GM19025 (cell line): ENCODE results near the gene SLC22A23.

Source experiments
- ATAC-seq: cut with Tn5 transposase; IDR thresholded peaks from one replicate; pipeline ENCODE4 v1.9.1; 2021; ENCODE audit warnings: mild to moderate bottlenecking, low read depth, moderate library complexity; ENCODE audit not compliant: unreplicated experiment

SLC22A23 gene

DNA sequence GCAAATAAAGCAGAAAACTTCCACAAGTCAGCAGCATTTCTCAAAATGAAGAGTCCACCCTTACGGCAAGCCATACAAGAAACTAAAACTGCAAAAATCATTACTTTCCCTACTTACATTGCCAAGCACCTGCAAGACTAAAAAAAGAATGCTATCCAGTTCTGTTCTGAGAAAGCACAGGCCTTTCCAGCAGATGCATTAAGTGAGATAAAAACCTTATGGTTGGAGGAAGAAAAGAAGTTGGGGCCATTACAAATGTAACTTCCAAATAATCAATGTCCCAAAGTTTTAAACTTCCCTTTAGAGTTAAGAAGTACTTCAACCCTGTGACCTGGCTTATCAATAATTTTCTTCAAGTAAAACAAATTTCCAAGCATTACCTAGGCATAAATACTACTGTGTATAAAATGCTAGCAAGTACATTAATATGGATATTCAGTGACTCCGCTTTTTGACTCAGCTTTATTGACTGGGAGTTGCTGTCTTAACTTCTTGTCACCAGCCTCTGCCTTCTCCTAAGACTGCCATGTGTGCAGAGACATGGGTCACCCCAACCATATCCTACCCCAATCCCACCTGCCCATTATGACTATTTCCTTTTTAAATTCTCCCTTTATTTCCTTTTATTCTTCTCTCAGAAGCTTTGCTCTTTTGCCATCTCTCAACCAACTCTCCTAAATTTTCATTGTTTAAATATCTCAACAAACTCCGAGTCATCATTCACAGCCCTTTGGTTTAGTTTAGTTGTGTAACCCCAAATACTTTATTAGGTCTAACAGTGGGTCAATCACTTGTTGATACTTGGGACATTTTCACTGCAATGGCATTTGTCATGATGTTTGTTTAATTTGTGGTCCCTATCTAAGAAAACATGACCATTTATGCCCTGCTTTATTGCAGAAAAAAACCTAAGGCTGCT lies 49.7 kb downstream of the SLC22A23 start:
- no peak for ATAC-seq

DNA sequence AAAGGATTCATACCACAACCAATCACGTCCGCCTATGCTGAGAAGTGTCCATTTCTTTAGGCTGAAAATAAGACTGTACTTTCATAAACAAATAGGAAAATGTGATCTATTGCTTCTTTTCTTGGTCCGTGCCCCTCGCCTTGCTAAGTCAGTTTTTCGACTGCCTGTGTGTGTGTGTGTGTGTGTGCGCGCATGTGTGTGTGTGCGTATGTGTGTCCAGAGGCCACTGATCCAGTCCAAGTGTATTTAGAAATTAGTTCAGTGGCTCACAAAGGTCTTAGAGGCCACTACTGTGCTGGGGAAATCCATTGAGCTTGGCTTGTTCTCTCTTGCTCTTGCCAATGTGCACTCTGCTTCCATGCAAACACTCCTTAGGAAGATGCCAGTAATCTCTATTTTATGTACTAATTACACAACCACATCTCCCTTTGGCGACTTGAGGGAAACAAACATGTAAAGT lies 50.5 kb downstream of the SLC22A23 start:
- no peak for ATAC-seq

DNA sequence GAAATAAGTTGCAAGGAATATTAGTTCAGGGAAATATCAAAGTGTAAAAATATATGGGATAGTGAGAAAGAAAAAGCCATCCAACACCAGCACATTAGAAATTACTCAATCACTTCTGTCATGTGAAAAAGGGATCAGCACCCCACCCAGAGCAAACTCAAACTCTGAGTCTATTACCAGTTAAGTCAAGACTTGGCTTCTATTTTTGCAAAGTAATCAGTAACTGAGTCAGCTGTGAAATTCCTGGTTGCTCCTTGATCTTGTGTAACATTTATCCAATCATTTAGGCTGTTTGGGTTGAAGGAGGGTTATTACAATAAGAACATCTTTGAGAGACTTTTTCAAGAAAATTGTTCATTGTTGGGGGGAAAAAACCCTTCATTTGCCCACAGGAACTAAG lies 51.2 kb downstream of the SLC22A23 start:
- no peak for ATAC-seq

DNA sequence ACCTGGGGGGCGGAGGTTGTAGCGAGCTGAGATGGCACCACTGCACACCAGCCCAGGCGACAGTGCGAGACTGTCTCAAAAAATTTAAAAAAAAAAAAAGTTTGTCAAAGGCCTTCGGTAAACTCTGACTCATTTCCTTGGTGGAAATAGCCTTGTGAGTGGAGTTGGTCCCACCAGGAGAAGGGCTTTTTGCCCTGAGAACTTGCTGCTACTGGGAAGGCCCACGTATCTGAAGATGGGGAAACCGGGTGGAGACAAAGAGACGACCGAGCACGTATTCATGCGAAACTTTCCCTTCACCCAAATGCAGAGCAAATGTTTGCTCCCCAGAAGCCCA lies 51.7 kb downstream of the SLC22A23 start:
- ATAC-seq, result no peak

GRCh38 chr6:3403238-3404173 lies 53.3 kb downstream of the SLC22A23 start:
- no peak for ATAC-seq

GRCh38 chr6:3402310-3403237 lies 54.3 kb downstream of the SLC22A23 start:
- no peak for ATAC-seq

DNA sequence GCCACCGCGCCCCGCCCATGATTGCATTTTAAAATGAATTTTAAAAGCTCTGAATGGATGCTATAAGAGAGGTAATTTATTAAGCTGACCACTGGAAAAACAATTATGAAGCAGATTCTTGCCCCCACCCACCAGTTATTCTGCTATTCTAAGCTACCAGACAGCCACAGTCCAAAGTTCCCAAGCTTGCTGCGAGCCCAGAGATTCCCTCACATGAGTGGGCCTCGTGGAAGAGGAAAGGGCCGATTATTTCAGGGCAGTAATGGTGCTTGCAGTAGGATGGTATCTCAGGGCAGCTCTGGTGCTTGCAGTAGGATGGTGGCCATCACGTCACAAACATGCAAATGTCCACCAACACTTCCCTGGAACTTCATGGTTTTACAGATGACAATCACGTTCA lies 56.7 kb downstream of the SLC22A23 start:
- ATAC-seq, result no peak

DNA sequence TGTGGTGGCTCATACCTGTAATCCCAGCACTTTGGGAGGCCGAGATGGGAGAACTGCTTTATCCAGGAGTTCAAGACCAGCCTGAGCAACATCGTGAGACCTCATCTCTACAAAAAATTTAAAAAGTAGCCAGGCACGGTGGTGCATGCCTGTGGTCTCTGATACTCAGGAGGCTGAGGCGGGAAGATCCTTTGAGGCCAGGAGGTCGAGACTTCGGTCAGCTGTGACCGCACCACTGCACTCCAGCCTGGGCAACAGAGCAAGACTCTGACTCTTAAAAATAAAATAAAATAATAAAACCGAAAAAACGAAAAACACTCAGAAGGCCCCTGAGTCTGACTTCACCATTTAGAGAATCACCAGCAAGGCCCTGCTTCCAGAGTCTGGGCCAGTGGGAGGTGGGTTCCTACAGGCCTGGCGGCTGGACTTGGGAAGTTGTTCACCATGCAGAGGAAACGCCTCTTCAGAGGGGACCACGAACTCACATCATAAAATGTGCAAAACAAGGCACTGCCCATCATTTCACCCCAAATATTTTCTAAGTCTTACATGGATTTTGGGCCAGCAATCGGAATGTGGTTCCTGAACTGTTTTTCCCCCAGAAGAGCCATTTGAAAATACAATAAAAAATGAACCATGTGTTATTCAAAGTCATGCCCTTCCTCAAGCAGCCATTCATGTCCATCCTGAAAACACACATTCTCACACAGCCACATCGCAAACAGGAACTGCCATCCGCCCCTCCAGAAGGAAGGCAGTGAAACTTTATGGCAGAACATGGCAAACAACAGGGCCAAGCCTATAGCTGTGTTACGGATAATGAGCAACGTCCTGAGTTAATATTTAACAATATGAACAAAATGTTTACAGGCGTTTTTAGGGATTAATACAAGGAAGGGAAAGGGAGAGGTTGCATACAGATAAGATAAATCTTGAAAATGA lies 57.8 kb downstream of the SLC22A23 start:
- ATAC-seq, result no peak

- ATAC-seq, result no peak
These were observed 58.7 kb downstream of the SLC22A23 start for GRCh38 chr6:3398165-3398562.

GRCh38 chr6:3397229-3398164 lies 59.4 kb downstream of the SLC22A23 start:
- no peak for ATAC-seq

- no peak for ATAC-seq
These were observed 60.2 kb downstream of the SLC22A23 start for GRCh38 chr6:3396503-3397180.

DNA sequence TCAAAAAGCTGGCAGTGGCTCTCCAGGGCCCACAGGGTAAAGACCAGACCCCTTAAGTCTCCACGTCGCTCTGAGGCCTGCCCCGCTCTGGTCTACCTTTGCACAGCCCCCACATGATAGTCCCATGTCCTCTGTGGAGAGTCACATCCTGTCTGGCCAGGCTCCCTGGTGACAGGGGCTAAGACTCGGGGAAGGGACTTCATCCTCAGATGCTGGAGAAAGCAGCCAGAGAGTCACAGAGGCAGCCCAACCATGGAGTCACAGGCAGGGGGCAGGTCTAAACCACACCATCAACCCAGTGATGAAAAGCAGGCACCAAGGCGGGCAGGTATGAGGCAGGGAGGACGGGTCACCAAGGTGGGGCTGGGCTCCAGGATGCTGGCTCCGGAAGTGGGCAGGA lies 62.2 kb downstream of the SLC22A23 start:
- ATAC-seq, result no peak

GRCh38 chr6:3393836-3394202 lies 63.0 kb downstream of the SLC22A23 start:
- no peak for ATAC-seq

- ATAC-seq, result no peak
These were observed 63.7 kb downstream of the SLC22A23 start for GRCh38 chr6:3392930-3393835.

- no peak for ATAC-seq
These were observed 64.9 kb downstream of the SLC22A23 start for GRCh38 chr6:3391902-3392458.

GRCh38 chr6:3390698-3391097 lies 66.2 kb downstream of the SLC22A23 start:
- ATAC-seq, result no peak
